GF-D8 (cell line): ENCODE data around the gene CXXC5.

Experiments used
- DNase-seq: peaks from one replicate; lab custom pipeline; 2025; lab: John Stamatoyannopoulos, UW

The CXXC5 gene

DNA sequence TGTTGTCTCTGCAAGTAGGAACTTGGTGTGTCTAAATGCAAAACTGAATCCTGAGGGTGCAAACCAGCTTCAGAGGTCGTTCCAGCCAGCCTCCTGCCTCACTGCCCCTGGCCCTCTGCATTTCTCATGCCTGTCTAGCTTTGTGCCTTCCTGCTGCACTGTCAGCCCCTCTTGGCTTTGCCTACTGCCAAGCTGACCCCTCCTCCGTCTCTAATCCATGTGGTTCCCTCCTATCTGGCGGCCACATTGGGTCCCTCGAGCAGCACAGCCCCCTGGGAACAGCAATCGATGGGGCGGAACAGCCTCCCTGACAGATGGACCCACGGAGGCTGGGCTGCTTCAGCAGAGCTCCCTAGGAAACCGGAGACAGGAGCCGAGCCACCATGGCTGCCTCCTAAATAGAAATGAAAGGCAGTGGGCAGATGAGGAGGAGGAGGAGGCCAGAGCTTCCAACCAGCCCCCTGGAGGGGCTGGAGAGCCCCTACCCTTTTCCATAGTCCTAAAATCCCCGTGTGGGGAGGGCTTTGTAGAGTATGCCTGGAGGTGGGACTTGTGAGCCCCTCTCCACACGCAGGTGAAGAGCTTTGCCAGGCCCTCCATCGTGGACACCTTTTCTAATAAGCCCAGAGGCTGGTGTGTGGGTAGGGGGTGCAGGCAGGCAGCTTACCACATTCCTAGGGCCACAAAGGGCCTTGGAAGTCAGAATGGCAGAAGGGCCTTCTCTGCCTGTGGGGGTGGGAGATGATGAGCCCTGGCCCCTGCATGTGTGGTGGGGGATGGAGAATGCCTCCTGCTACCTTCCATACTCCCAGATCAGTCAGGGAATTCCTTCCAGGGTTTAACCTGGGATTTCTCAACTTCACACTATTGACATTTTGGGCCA lies 9.2 kb upstream of the CXXC5 start:
- no peak for DNase-seq

DNA sequence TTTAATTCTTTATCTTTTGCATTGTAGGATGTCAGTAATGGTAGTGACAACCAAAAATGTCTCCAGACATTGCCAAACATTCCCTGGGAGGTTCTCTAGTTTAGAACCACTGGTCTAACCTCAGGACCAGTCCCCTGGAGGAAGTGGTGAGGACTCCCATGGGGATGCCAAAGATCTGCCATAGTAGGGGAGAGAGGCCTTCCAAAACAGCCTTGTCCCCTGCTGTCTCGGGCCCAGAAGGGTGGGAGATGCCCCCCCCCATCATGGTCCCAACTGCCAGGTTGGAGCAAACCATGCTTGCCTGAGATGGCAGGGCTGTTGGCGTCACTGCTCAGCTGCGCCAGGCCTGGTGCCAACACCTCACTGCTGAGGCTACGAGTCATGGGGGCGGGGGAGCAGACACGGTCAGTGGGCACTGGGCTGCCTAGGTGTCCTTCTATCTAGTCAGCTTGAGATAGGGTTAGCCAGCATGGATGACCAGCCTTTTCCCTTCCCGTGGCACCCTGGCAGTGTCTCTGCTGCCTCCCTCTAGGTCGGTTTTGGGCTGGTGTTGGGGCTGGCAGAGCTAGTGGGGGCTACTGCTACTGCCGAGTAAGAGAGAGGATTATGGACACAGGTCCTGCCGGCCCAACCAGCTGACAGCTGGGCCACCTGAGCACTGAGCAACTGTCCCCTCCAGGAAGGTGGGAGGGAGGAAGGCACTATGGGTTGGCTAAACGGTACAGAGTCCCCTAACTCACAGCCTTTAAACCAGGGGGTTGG lies 8.3 kb upstream of the CXXC5 start:
- DNase-seq = no peak

- no peak for DNase-seq
Measured at GRCh38 chr5:139640421-139641115, 7.6 kb upstream of the CXXC5 start.

- DNase-seq = no peak
Measured at GRCh38 chr5:139641116-139642080, 6.8 kb upstream of the CXXC5 start.

GRCh38 chr5:139642213-139642612 lies 5.9 kb upstream of the CXXC5 start:
- no peak for DNase-seq

GRCh38 chr5:139642891-139643871 lies 5.0 kb upstream of the CXXC5 start:
- DNase-seq = no peak

DNA sequence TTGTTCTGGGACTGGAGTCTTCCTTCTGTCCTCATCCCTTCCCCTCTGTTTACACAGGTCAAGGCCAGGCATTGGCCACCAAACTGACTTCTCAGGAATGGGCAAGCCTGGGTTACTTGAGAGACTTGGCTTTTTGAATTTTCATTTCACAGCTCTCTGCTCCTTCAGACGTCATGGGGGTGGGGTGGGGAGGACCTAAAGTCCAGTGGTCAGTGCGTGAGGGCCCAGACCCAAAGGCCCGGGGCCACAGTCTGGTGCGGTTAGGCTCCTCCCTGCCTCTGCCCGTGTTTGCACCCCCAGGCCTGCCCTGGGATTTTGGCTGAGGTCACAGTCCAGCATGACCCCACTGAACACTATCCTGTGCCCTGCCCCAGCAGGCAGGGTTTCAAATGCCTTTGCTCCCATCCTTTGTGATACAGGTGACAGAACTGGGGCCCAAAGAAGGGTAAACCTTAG lies 4.1 kb upstream of the CXXC5 start:
- DNase-seq = no peak

- DNase-seq = no peak
Measured at GRCh38 chr5:139644646-139645429, 3.3 kb upstream of the CXXC5 start.

GRCh38 chr5:139645430-139645871 lies 2.7 kb upstream of the CXXC5 start:
- DNase-seq = no peak

- DNase-seq = no peak
Measured at GRCh38 chr5:139646111-139646510, 2.0 kb upstream of the CXXC5 start.

DNA sequence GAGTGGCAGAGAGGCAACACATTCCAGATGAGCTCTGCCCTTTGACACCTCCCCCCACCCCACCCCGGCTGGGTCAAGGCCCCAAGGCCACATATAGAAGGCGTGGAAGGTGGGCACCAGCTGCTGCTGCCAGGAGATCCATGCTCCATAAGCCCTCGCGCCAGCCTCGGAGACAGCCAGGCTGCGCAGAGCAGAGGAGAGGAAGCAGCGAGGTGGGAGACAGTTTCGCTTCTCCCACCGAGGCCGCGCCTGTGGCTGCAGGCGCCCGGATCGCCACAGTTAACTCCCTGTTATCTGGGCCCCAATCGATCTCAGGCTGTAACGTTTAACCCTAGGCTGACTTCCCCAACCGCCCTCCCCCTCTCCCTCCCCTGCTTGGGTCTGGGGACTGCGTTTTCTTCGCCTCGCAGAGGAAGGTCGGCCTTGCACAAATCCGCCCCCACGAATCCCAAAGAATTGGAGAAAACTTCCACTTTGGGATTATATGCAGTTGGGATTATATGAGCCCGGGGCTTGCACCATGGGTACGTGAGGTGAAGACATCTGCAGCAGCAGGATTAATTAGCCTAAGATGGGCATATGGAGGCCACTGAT lies 1.1 kb upstream of the CXXC5 start:
- no peak for DNase-seq

DNA sequence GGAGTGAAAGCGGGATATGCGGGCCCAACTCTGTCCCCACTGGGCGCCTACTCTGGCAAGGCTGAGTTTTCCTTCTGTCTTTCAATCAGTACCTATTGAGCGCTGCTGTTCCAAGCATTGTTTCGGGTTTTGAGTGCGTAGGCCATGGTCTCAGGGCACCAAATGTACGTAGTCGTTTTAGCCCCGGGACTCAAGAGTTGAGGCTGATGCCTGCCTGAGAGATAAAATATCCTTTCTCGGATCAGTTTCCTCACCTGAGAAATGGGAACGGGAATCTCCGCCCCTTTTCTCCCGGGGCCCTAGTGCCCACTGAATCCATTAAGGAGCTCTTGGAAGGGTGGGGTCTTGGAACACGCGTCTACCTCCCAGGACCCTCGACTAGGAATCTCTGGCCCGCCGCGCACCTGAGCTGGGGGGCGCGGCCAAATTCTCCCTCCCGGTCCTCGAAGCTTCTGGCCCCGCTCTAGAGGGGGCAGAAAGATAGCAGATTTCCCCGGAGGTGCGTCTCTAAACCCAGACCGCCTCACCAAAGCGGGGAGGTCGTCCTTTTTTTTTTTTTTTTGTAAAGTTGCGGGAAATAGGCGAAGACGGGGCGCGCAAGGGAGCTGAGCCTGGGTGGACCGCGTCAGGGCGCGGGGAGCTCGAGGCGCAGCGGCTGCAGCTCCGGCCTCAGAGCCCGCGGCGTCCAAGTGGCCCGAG lies 494 bp upstream of the CXXC5 start:
- no peak for DNase-seq

GRCh38 chr5:139649082-139649991 lies 1.2 kb downstream of the CXXC5 start:
- DNase-seq = peak; percentile 18

DNA sequence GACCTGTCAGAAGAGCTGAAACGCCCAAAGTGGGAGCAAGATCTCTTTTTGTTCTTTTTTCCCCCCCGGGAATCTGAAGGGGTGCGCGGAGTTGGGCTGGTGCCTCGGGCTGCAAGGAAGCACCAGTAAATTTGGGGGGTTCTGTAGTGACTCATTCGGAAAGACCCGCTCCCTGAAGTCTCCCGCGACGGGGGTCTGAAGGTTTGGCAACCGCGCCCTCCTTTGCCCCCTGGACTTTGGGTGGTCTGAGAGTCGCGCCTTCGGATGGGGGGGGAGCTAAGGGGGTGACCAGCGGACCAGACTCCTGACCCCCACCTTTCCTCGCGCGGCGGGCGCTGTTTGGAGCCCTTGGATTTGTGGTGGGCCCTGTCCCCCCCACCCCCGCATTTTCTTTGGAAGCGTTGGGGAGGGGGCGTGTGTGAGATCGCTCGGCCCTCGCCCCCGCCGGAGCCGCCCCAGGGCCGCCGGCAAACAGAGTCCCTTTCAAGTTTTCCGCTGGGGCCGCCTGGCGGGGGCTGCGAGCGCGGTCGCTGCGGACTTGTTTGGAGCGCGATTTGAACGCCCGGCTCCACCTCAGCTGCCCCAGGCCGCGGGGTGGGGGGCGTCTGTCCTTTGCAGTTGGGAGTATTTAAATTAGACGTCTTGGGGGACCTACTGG lies 2.0 kb downstream of the CXXC5 start:
- no peak for DNase-seq

GRCh38 chr5:139650689-139651042 lies 2.5 kb downstream of the CXXC5 start:
- DNase-seq = no peak

DNA sequence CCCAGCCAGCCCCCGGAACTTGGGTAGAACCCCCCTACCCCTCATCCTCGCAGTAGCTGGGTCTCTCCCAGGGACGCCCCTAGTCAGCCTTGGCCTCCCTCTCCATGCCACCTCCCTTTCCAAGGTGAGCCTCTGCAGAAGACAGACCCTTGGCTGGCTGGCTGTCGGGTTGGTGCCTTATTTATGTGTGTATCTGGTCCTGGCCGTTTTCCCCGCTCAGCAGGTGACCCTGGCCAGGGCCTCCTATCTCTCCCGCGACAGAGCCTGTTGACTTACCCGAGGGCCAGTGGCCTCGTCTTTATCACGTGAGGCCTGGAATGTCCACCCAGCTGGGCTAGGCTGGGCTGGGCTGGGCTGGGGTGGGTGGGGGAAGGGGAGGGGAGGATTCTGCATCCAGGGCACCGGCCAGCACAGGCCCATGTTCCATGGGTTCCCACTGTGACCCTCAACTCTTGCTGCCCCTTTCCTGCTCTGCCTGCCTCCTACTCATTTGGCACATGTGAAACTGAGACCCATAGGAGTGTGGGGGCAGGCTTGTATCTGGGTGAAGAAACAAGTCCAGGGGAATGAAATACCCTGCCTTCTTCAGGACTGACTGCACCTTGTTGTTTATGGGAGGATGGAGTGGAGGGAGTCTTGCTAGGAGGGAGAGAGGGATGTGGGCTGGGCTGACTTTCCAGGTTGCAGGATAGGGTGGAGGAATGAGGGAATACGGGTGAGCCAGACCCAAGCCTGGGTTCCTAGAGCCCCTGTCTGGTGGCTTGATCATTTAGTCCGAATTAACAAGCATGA lies 3.1 kb downstream of the CXXC5 start:
- no peak for DNase-seq
